GM20431 (cell line): Measurements from ENCODE around the gene DOCK8.
"Not testable (repeated sequence)": the region's sequence is repeated elsewhere in the genome, so short reads cannot be mapped to it uniquely, and the experiment has no call there.

Experiments used
- in situ Hi-C: fragments of 300-500 bp; cut with MseI, MboI; formaldehyde crosslinking; loops from one replicate; pipeline ENCODE4 v1.15.0; 2020; ENCODE audit warnings: low sequenced_read_pairs; ENCODE audit not compliant: unreplicated experiment

Gene DOCK8

DNA sequence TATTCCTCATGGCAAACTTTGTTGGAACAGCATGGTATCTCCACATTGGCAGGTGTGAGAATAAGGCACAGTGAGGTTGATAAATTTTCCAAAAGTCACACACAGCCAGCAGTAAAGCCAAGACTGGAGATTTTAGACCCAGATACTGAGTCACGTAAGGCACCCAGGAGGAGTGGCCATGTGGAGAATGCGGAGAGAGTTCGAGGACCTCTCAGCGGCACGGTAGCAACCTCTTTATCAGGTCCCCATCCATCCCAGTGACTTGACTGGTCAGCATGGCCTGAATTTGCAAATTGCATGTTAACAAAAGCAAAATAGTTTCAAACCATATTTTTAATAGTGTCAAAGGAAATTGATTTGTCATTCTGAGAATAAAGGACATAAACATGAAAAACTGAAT is 183.4 kb downstream of the DOCK8 start:
- in situ Hi-C loops, result no loop called here

DNA sequence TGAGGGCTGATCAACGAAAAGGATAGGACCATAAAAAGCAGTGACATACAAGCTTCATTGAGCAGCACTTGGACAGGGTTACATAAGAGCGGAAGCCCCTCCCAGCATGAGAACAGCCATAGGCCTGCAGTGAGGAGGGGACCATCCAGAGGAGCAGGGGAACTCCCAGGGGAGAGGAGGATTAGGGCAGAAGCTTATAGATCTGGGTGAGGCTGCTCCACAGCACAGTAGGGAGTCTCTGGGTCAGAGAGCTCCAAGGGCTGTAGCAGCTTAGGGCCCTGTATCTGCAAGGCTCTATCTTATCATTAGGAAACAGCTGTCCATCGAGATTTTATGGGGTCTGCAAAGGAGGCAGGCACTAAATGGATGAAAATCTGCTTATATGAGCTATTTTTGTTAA is 186.6 kb downstream of the DOCK8 start:
- in situ Hi-C loops, result no loop called here

DNA sequence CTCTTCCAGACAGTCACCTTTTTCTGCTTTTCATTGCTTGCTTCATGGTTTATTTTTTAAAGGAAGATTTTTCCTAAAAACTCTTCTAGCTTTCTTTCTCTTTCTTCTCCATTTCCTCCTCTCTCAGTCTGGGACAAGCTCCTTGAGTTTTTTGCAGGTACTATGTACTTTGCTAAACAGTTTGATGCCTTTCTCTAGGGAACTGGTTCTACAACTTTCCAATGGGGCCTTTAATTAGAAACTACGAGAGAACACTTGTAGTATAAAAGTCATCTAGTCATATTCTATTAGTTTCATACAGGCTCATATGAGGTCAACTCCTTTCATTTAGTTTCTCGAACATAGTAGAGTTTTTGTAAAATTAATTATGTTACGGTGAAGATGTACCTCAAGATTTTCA is 189.6 kb downstream of the DOCK8 start:
- in situ Hi-C loops, result no loop called here

DNA sequence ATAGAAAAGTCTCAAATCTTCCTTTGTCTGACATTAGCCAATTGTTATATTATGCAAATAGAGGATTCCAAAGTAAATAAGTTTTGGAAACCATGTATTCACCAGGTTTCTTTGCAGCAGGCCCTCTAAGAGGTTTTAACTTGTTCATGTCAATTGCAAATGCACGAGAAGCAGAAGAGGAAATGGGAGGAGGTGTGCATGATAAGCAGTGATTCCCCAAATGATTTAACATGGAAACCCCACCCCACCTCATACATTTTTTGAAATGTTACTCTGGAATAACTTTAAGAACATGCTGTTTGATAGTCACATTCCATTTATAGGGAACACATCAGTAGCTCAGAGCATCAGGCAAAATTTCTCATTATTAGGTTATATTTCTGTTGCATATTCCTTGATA is 190.7 kb downstream of the DOCK8 start:
- in situ Hi-C loops, result no loop called here

DNA sequence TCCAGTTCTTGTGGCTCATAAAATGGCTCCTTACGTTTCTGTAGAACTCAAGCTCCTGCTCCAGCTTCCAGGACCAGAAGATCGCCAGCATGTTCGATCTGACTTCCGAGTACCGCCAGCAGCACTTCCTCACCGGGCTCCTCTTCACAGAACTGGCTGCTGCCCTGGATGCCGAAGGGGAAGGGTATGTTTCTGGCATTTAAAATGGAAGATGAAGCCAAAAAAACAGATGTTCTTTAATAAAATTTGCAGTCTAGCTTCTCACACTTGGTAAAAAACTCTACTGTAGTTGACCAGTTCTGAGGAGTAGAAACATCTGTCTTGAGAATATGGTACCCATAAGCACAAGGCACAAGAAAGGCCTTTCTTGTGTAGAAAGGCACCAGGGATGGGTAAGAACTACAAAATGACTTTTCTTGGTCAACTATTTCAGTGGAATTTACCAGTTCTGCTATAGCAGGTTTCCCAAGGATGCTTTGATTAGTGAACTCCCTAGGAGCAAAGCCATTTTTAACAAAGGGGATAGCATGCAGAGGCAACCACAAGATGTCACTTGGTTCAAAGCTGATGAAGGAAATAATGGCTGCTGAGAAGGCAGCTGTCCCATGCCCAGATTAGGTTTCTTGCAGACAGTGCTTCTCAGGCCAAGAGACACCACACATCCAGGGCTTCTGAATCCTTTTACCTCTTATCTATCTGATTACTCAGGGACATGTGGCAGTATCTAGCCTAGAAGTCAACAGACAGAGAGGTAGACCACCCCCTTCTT is 192.4 kb downstream of the DOCK8 start:
- in situ Hi-C loops, result no loop called here

DNA sequence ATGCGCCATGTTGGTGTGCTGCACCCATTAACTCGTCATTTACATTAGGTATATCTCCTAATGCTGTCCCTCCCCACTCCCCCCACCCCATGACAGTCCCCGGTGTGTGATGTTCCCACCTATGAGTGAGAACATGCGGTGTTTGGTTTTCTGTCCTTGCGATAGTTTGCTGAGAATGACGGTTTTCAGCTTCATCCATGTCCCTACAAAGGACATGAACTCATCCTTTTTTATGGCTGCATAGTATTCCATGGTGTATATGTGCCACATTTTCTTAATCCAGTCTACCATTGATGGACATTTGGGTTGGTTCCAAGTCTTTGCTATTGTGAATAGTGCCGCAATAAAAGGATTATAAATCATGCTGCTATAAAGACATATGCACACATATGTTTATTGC is 195.0 kb downstream of the DOCK8 start:
- in situ Hi-C loops, result not testable (repeated sequence)

DNA sequence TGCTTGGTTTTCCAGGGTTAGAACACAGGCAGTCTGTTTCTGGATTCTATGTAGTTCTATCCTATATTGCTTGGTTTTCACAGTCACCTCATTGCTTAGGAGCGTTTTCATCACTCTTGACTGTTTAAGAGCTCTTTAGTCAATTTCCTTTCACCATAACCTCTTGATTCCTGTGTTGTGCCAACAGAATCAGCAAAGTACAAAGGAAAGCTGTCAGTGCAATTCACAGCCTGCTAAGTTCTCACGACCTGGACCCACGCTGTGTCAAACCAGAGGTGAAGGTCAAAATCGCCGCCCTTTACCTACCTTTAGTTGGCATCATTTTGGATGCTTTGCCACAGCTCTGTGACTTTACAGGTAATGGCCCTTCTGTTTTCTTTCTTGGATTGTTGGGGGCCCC is 199.9 kb downstream of the DOCK8 start:
- in situ Hi-C loops, result no loop called here

DNA sequence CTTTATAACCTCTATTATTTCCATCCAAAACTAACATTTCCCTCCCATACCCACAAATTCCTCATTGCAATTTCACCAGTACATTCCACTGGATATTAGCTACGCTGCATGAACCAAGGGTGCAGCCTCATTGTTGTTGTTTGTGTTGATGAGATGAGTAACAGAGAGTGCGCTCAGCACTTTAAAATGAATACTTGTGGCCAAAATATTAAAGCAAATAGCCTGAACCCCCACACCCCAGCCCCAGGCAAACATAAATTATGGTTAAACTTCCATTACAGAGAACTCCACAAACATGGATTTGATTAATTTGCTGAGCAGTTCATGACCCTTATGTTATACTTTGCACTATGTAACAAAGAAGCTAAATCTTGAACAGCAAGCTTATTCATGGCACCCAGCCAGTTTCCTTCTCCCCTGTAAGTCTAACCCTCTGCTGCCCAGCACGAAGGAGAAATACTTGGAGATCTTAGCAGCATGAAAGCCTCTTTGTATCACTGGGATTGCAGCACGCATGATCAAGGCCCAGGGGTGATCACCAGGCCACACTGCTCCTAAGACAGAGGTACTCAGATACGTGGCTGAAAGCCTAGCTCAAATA is 205.0 kb downstream of the DOCK8 start:
- in situ Hi-C loops, result no loop called here

DNA sequence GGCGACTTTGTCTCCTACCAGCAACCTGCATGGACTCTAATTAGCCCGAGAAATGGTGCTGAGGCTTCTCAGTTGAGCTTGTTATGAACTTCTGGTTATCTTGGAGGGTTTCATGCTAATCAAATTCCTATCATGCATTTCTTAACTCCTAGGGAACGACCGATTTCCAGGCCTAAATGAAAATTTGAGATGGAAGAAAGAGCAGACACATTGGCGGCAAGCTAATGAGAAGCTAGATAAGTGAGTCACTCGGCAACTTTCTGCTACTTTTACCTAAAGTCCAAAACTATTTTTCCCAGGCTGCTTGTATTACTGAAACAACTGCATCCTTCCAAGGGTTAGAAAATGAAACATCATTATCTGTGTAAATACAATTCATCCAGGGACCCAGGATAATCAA is 207.2 kb downstream of the DOCK8 start:
- in situ Hi-C loops, result no loop called here

DNA sequence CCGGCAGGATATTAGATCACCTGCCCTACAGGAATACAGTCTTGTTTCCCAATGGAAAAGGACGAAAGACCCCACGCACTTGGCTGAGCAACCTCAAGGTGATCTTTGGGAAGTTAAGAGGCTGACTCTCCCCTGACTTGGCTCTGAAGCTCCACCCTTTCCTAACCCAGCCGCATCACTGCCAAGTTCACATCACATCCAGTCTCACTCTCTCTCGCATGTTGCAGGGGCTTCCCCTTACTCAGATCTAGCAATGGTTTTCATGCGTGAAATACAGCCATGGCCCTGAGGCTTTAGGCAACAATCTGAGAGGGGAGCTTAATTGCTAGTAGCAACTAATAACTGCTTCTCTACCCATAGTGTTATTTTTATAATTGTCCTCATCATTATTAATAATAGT is 211.6 kb downstream of the DOCK8 start:
- in situ Hi-C loops, result no loop called here

DNA sequence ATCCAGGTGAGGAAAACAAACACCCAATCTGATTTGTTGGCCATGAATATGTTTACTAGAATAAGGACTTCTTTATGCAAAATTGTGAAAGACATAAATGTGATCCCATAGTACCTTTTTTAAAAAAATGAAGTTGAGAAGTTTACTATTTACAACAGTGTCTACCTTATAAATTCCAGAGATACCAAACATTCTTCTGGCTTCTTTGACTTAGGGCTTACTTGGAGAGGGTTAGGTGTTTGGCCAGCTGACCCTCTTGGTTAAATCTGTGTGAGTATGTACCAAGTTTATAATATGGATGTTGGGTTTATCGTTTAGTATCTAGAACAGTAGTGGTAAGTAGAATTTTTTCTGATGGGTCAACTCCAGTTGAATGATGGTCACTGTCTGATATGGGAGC is 212.3 kb downstream of the DOCK8 start:
- in situ Hi-C loops, result no loop called here

DNA sequence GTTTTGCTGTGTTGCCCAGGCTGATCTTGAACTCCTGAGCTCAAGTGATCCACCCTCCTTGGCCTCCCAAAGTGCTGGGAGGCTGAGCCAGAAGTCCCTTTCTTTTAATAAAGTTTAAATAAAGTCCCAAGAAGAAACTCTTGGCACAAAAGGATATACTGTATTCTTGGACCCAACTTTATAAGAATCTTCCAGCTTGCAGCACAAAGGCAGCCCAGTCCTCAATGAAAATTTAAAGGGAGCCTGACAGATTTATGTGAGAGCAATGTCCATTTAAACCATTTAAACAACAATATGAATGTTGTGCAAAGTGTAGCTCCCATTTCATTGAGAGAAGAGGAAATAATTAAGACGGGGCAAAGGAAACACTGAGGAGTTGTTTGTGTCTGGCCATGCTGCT is 217.0 kb downstream of the DOCK8 start:
- in situ Hi-C loops, result no loop called here

DNA sequence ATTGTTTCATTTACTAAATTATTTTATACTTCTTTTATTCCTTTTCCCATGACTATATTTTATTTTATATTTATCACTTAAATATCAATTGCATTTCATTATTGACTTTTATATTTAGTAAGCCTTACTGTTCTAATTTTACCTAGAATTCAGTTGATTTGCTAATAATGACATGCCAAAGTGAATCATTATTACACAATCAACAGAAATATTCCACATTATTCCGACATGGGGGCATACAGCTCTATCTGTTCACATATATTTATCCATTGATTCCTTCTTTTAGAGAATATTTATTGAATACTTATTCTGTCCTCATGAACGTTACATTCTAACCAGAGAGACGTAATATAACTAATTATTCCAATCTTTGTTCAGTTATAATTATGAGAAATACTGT is 221.8 kb downstream of the DOCK8 start:
- in situ Hi-C loops, result no loop called here

DNA sequence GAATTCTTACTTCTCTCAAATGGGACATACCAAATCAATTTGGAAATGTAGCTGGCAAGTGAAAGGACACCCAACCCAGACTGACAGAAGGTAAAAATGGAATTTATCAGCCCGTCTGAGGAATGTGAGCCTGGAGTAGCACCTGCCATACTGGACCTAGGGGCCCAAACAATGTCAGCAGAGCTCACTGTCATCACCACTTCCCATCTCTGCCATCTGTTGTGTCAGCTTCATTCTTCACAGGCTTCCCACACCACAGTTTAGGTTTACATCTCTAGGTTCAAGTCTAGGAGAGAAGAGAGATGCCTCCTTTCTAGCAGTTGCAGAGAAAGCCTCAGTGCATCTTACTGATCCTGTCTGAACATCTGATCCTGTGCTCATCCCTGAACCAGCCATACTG is 222.4 kb downstream of the DOCK8 start:
- in situ Hi-C loops, result no loop called here

DNA sequence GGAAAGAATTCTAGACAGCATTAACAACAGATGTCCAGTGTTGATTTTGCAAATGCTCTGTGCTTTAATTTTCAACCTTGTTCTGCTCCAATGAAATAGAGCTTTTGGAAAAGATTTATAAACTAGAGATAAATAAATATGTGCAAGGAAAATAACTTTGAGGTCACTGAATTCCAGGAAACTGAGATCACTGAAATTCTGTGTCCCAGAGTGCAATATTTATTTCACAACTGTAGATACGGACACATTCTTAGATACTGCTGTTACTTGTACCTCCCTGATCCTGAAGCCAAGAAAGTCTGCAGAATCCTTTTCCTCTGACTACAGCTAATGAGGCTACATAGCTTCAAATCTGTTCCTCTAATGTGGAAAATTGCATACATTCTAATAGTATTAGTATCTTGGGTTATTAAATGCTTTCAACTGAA is 222.9 kb downstream of the DOCK8 start:
- in situ Hi-C loops, result no loop called here

DNA sequence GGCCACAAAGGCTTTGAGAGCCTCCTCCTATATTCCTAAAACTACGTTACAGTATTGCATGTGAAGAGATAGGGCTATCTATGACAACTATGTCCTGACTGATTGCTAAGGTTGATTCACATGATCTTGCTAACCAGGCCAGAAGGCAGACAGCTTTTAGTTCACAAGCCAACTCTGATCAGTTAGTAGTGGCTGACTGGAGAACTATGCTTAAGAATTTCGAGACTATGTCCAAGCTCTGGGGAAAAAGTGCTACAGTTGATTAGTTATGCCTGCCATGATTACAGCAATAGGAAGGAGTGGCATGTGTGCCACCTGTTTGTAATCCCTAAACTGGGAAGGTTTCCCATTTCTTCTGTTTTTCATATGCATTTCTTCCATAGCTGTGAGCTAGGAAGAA is 223.4 kb downstream of the DOCK8 start:
- in situ Hi-C loops, result no loop called here

DNA sequence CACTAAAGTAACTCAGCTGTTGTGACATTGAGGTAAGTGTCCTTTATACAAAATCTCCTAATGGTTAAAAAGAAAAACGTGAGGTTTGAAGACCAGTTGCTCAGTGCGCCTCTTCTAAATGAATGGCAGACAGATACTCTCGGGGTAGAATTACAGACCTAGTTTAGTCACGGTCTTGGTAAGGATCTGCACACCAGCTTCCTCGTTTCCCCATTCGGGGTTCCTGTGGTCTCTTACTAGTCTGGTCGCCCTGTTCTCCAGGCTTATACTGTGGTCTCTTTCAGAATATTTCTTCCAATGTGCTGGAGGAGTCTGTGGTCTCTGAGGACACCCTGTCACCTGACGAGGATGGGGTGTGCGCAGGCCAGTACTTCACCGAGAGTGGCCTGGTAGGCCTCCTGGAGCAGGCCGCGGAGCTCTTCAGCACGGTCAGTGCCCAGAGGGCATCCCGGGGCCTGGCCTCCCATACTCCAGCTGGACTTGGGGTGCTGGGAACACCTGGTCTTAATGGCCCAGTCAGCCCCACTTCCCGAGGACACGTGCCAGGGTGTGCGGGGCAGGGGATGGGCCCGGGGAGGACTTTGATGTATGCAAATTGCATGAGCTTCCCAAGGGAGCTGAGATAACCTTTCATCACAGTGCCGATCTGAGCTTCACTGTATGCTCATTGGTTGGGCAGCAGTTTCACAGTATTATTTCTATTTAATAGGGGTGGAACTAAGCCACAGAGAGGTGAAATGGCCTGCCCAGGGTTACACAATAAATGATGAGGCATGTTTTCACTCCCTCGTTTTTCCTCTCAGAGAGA is 224.5 kb downstream of the DOCK8 start:
- in situ Hi-C loops, result no loop called here

DNA sequence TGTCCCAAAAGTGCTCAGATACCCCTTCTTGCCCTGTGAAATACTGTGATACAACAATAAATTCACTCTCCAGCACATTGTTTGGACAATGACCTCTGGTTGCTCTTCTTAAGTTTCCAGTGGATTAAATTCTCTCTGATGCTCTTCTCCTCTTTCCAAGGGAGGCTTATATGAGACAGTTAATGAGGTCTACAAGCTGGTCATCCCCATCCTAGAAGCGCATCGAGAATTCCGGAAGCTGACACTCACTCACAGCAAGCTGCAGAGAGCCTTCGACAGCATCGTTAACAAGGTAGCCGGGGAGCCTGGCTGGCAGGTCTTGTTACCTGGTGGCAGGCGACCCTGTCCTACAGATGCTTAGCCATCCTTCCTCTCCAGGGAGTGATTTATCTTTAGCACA is 226.5 kb downstream of the DOCK8 start:
- in situ Hi-C loops, result no loop called here

DNA sequence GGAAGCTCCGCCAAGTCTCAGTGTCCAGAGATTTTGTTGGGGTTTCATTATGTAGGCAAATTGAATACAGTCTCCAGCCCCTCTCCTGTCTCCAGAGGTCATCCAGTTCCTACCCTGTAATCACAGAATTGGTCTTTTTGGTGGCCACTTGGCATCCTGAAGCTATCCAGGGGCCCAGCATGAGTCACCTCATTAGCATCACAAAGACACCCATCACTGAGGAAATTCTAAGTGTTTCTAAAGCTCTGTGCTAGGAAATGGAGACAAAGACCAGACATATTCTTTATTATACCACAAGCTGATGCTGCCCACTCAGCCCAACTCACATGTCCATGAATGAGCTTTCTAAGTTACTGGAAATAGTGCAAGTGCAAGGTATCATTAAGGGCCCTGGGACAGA is 229.9 kb downstream of the DOCK8 start:
- in situ Hi-C loops, result no loop called here

DNA sequence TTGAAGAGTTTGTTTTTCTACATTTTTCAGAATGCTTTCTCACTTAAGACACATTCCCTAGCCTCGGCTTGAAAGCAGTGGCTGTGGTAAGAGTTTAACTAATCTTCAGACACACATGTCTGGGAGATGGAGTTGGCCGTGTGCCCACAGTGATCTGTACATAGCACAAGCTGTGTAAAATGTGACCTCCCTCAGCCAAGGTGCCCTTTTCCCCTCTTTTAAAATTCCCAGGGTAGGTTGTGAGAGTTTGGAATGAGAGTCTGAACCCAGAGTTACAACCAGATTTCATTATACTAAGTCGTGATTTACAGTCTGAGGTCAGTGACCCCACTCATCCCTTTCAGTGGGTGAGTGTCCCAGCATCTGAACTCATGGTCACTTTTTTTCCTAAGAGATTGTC is 230.4 kb downstream of the DOCK8 start:
- in situ Hi-C loops, result no loop called here

DNA sequence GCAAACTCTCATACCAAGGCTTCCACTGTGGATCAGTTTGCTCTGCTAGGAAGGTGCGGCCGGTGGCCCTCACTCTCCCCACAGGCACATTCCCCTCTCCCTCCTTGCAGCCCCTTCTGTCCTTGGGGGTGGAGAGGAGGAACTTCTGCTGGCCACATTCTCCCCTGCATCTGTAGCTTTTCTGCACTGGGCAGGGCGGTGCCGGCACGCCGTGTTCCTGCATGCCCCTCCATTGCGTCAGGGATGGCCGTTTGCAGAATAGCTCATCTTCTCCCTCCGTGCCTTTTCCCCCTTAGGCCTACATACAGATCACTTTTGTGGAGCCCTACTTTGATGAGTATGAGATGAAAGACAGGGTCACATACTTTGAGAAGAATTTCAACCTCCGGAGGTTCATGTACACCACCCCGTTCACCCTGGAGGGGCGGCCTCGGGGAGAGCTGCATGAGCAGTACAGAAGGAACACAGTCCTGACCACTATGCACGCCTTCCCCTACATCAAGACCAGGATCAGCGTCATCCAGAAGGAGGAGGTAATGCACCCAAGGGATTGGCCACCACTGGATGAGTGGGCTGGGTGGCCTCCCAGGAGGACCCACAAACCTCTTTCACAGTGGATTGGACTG is 231.5 kb downstream of the DOCK8 start:
- in situ Hi-C loops, result no loop called here
